Measurements from ENCODE around the gene GEMIN7. TPM values are rescaled to one million over a fixed set of nuclear protein-coding genes. Genes with fewer than 3 reads are reported as not detected.

The GEMIN7 gene
- total and polyA plus RNA-seq, 2 experiments from 2014 or later, result 48.8 to 69.0 TPM

DNA sequence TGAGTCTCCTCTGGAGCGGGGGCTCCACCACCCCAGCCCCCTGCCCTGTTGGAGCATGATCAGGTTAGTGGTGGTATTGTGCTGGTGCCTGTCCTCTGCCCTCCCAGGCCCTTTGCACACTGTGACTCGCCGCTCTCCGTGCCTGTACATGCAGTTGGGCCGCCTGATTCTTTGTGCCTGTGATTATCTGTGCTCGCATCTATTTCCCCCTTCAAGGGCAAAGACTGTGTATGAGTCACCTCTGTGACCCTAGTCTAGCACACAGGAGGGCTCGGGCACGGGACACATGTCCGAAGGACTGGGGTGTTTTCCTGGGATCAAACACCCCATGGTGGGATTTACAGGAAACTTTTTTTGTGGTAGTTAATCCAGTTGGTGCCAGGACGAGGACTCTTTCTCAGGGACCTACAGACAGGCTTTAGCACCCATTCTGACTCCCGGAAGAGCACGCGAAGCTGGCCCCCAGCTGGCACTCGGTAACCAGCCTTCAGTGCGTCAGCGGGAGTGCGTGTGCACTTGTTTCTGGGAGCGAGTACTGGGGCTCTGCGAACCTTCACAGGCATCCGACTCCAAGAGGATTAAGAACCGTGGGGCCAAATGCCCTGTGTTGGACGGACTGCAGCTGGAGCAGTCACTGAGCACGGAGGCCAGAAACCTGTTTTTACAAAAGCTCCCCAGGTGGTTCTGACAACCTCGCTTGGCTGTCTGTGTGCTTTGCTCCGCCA is 20.6 kb downstream of the GEMIN7 start:
- Histone ChIP-seq H3K4me1 (ENCODE audit: insufficient read depth) (peaks cover 80% of the 10 kb centered on the region), H3K27ac (peak overlapping the region; percentile 94)
- DNase-seq (ENCODE audit: low spot score), result peak; percentile 59

GRCh38 chr19:45100201-45100600 is 21.1 kb downstream of the GEMIN7 start:
- peaks cover 82% of the 10 kb centered on the region for H3K4me1 ChIP-seq (ENCODE audit: insufficient read depth)
- no peak for DNase-seq (ENCODE audit: low spot score)
- H3K27ac ChIP-seq, result peak overlapping the region; percentile 94
- H3K27me3 ChIP-seq, result no peaks in the 10 kb centered on the region
- H3K79me2 ChIP-seq, result peaks cover 95% of the 10 kb centered on the region
- H3K9me2 ChIP-seq (replicated peaks; ENCODE audit: insufficient read depth), result no peaks in the 10 kb centered on the region
- peaks cover 63% of the 10 kb centered on the region for H4K20me1 ChIP-seq (ENCODE audit: insufficient read depth, poor library complexity, severe bottlenecking)
- H3K36me3 ChIP-seq (replicated peaks; ENCODE audit: insufficient read depth, low read depth), result no peaks in the 10 kb centered on the region
- H3K4me2 ChIP-seq, result peak overlapping the region; percentile 62
- no peaks in the 10 kb centered on the region for H3K9me3 ChIP-seq (ENCODE audit: low read depth)
- H2AFZ ChIP-seq, result no peak overlapping the region
- H3K4me3 ChIP-seq, result no peak overlapping the region
- TF ChIP-seq EZH2 (IDR thresholded peaks at IDR 0.05; ENCODE audit: borderline replicate concordance), result no peak
- TF ChIP-seq EZH2phosphoT487 (IDR thresholded peaks at IDR 0.05; ENCODE audit: low read depth, severe bottlenecking, unreplicated experiment), result no peak
- TF ChIP-seq, protein P1, sequence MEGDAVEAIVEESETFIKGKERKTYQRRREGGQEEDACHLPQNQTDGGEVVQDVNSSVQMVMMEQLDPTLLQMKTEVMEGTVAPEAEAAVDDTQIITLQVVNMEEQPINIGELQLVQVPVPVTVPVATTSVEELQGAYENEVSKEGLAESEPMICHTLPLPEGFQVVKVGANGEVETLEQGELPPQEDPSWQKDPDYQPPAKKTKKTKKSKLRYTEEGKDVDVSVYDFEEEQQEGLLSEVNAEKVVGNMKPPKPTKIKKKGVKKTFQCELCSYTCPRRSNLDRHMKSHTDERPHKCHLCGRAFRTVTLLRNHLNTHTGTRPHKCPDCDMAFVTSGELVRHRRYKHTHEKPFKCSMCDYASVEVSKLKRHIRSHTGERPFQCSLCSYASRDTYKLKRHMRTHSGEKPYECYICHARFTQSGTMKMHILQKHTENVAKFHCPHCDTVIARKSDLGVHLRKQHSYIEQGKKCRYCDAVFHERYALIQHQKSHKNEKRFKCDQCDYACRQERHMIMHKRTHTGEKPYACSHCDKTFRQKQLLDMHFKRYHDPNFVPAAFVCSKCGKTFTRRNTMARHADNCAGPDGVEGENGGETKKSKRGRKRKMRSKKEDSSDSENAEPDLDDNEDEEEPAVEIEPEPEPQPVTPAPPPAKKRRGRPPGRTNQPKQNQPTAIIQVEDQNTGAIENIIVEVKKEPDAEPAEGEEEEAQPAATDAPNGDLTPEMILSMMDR (IDR thresholded peaks at IDR 0.05; ENCODE audit: poor library complexity), result no peak
- WGBS (ENCODE audit: low lambda C conversion rate, missing lambda C conversion rate), result 87% methylated on average over 3 of the region's 3 CpGs

More for the DNA sequence above, 20.6 kb downstream of the GEMIN7 start:
- H3K27me3 ChIP-seq, result no peaks in the 10 kb centered on the region
- TF ChIP-seq, protein P1 (IDR thresholded peaks at IDR 0.05; ENCODE audit: poor library complexity), result no peak
- TF ChIP-seq EZH2phosphoT487 (IDR thresholded peaks at IDR 0.05; ENCODE audit: low read depth, severe bottlenecking, unreplicated experiment) (no peak), EZH2 (IDR thresholded peaks at IDR 0.05; ENCODE audit: borderline replicate concordance) (no peak)
- no peaks in the 10 kb centered on the region for H3K36me3 ChIP-seq (replicated peaks; ENCODE audit: insufficient read depth, low read depth)
- H3K9me3 ChIP-seq (ENCODE audit: low read depth), result no peaks in the 10 kb centered on the region
- H3K4me2 ChIP-seq, result peak overlapping the region; percentile 62
- H4K20me1 ChIP-seq (ENCODE audit: insufficient read depth, poor library complexity, severe bottlenecking), result peaks cover 60% of the 10 kb centered on the region
- WGBS (ENCODE audit: low lambda C conversion rate, missing lambda C conversion rate), result 71% methylated on average over 25 of the region's 25 CpGs
- H3K9me2 ChIP-seq (replicated peaks; ENCODE audit: insufficient read depth), result no peaks in the 10 kb centered on the region
- H3K79me2 ChIP-seq, result peaks cover 95% of the 10 kb centered on the region
- no peak overlapping the region for H2AFZ ChIP-seq
- no peak overlapping the region for H3K4me3 ChIP-seq

- Histone ChIP-seq H4K20me1 (ENCODE audit: insufficient read depth, poor library complexity, severe bottlenecking) (peaks cover 61% of the 10 kb centered on the region), H3K4me3 (no peak overlapping the region), H3K4me1 (ENCODE audit: insufficient read depth) (peaks cover 84% of the 10 kb centered on the region), H3K36me3 (replicated peaks; ENCODE audit: insufficient read depth, low read depth) (no peaks in the 10 kb centered on the region), H3K9me3 (ENCODE audit: low read depth) (no peaks in the 10 kb centered on the region), H2AFZ (no peak overlapping the region), H3K79me2 (peaks cover 95% of the 10 kb centered on the region), H3K4me2 (peak overlapping the region; percentile 62), H3K27ac (peak overlapping the region; percentile 94), H3K9me2 (replicated peaks; ENCODE audit: insufficient read depth) (no peaks in the 10 kb centered on the region), H3K27me3 (no peaks in the 10 kb centered on the region)
- peak; percentile 51 for DNase-seq (ENCODE audit: low spot score)
- 79% methylated on average over 8 of the region's 8 CpGs for WGBS (ENCODE audit: low lambda C conversion rate, missing lambda C conversion rate)
- no peak for TF ChIP-seq EZH2 (IDR thresholded peaks at IDR 0.05; ENCODE audit: borderline replicate concordance)
- TF ChIP-seq EZH2phosphoT487 (IDR thresholded peaks at IDR 0.05; ENCODE audit: low read depth, severe bottlenecking, unreplicated experiment), result no peak
- TF ChIP-seq, protein P1 (IDR thresholded peaks at IDR 0.05; ENCODE audit: poor library complexity), result no peak
These were observed 21.8 kb downstream of the GEMIN7 start for GRCh38 chr19:45100846-45101252.
